K562 (cell line): ENCODE measurements around the gene CELSR3.

Source experiments
- BRF2 ChIP-seq: IDR thresholded peaks from 3 replicates; pipeline ENCODE4 v1.6.1; 2011; ENCODE audit warnings: borderline replicate concordance, mild to moderate bottlenecking; ENCODE audit not compliant: insufficient read length, insufficient read depth
- CLOCK ChIP-seq: fragments of 250-450 bp; sonication (Bioruptor Pico); IDR thresholded peaks from 2 replicates; pipeline ENCODE4 v1.4.0; 2020; ENCODE audit warnings: mild to moderate bottlenecking, moderate library complexity, borderline replicate concordance
- MCM3 ChIP-seq: fragments of 450-650 bp; IDR thresholded peaks from 2 replicates; pipeline ENCODE4 v1.6.1; 2016
- MTA1 ChIP-seq: fragments of 450-650 bp; IDR thresholded peaks from 2 replicates; pipeline ENCODE4 v1.6.1; 2017; ENCODE audit warnings: borderline replicate concordance
- POLR2AphosphoS5 ChIP-seq: IDR thresholded peaks from 2 replicates; pipeline ENCODE4 v1.6.1; 2011; ENCODE audit warnings: mild to moderate bottlenecking, low read depth, low read length, moderate library complexity; ENCODE audit not compliant: control insufficient read depth, insufficient read depth
- SMC3 ChIP-seq: conservative IDR thresholded peaks from 2 replicates; pipeline ENCODE4 v1.6.1; 2011; ENCODE audit warnings: low read depth, low read length, improper control_type of control experiment; ENCODE audit not compliant: insufficient read depth
- SP2 ChIP-seq: IDR thresholded peaks from 2 replicates; pipeline ENCODE4 v1.6.1; 2011; ENCODE audit warnings: mild to moderate bottlenecking, low read depth, low read length, moderate library complexity; ENCODE audit not compliant: poor library complexity, severe bottlenecking; ENCODE audit errors: extremely low read depth
- ZBTB33 ChIP-seq: sonication (generic); formaldehyde crosslinking; IDR thresholded peaks from 2 replicates; pipeline ENCODE4 v1.8.1; 2023; ENCODE audit warnings: mild to moderate bottlenecking, missing genetic modification reagents
- ZNF121 ChIP-seq: sonication (generic); formaldehyde crosslinking; conservative IDR thresholded peaks from 2 replicates; pipeline ENCODE4 v1.8.0; 2022; ENCODE audit warnings: missing genetic modification reagents
- ZNF184 ChIP-seq: sonication (generic); formaldehyde crosslinking; IDR thresholded peaks from 2 replicates; pipeline ENCODE4 v1.5.0; 2020; ENCODE audit warnings: missing genetic modification reagents
- TF ChIP-seq, protein P1 (sequence below): sonication (generic); formaldehyde crosslinking; IDR thresholded peaks from 2 replicates; pipeline ENCODE4 v1.8.0; 2022; ENCODE audit warnings: mild to moderate bottlenecking, low read depth, missing genetic modification reagents
- TF ChIP-seq, protein P2 (sequence below), 3 experiments: IDR thresholded peaks in 2 of 3; conservative IDR thresholded peaks in 1 of 3; 2 replicates each; pipeline ENCODE4 v1.5.1; 2011 to 2012; ENCODE audit warnings: low read length in 3 of 3, mild to moderate bottlenecking in 3 of 3, control low read depth in 2 of 3, improper control_type of control experiment in 1 of 3, inconsistent platforms in 1 of 3, low read depth in 1 of 3, mixed read lengths in 1 of 3, moderate library complexity in 1 of 3; ENCODE audit not compliant: insufficient read depth in 2 of 3
- TF ChIP-seq, protein P3 (sequence below): sonication (generic); formaldehyde crosslinking; IDR thresholded peaks from 2 replicates; pipeline ENCODE4 v1.9.0; 2022; ENCODE audit warnings: mild to moderate bottlenecking, missing genetic modification reagents

DNA sequence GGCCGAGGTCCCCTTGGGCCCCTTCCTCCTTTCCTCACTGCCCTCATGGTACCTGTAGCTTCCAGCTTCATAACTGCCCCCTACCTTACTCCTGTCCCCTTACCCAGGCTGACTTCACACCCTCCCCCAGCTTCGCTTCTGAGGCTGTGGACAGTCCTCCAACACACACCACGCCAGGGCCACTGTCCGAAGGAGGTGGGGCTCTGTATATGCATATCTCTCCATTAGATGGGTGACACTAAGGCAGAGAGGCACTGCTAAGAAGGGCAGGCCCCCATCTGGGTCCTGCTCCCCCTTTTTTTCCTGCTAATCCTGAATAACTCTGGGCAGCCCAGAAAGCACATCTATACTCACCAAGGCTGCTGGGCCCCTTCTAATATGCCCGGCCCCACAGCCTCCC lies 66.5 kb downstream of the CELSR3 start:
- TF ChIP-seq, protein P1, sequence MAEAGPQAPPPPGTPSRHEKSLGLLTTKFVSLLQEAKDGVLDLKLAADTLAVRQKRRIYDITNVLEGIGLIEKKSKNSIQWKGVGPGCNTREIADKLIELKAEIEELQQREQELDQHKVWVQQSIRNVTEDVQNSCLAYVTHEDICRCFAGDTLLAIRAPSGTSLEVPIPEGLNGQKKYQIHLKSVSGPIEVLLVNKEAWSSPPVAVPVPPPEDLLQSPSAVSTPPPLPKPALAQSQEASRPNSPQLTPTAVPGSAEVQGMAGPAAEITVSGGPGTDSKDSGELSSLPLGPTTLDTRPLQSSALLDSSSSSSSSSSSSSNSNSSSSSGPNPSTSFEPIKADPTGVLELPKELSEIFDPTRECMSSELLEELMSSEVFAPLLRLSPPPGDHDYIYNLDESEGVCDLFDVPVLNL (CRISPR knock-in tag), result no peak
- TF ChIP-seq, protein P2, sequence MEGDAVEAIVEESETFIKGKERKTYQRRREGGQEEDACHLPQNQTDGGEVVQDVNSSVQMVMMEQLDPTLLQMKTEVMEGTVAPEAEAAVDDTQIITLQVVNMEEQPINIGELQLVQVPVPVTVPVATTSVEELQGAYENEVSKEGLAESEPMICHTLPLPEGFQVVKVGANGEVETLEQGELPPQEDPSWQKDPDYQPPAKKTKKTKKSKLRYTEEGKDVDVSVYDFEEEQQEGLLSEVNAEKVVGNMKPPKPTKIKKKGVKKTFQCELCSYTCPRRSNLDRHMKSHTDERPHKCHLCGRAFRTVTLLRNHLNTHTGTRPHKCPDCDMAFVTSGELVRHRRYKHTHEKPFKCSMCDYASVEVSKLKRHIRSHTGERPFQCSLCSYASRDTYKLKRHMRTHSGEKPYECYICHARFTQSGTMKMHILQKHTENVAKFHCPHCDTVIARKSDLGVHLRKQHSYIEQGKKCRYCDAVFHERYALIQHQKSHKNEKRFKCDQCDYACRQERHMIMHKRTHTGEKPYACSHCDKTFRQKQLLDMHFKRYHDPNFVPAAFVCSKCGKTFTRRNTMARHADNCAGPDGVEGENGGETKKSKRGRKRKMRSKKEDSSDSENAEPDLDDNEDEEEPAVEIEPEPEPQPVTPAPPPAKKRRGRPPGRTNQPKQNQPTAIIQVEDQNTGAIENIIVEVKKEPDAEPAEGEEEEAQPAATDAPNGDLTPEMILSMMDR (IDR thresholded peaks at IDR 0.05 in 2 of 3, conservative IDR thresholded peaks at IDR 0.05 in 1 of 3; ENCODE audit: insufficient read depth in 2 of 3, low read depth in 1 of 3, low read length in 3 of 3), result no peak
- TF ChIP-seq POLR2AphosphoS5 (no peak), CLOCK (CRISPR knock-in tag) (no peak), MCM3 (no peak), ZNF121 (CRISPR knock-in tag) (no peak), ZBTB33 (CRISPR knock-in tag) (no peak), SP2 (no peak), ZNF184 (no peak), BRF2 (no peak), SMC3 (no peak), MTA1 (no peak)
- TF ChIP-seq, protein P3, sequence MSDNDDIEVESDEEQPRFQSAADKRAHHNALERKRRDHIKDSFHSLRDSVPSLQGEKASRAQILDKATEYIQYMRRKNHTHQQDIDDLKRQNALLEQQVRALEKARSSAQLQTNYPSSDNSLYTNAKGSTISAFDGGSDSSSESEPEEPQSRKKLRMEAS (CRISPR knock-in tag), result no peak
